GM18526 (cell line): ENCODE measurements around the gene INSYN2B.

ENCODE experiments used
- POLR2A ChIP-seq: IDR thresholded peaks from 3 replicates; pipeline ENCODE4 v1.6.1; 2011; ENCODE audit not compliant: insufficient read length; ENCODE audit errors: extremely low read depth

The INSYN2B gene

GRCh38 chr5:169918228-169918627, 62.1 kb downstream of the INSYN2B start:
- TF ChIP-seq POLR2A, result no peak

- TF ChIP-seq POLR2A, result no peak
Measured at GRCh38 chr5:169917500-169917899, 62.8 kb downstream of the INSYN2B start.

GRCh38 chr5:169914766-169915165, 65.5 kb downstream of the INSYN2B start:
- TF ChIP-seq POLR2A, result no peak

GRCh38 chr5:169913479-169913878, 66.8 kb downstream of the INSYN2B start:
- no peak for TF ChIP-seq POLR2A

GRCh38 chr5:169911448-169912212, 68.7 kb downstream of the INSYN2B start:
- no peak for TF ChIP-seq POLR2A

GRCh38 chr5:169910393-169910792, 69.9 kb downstream of the INSYN2B start:
- TF ChIP-seq POLR2A, result no peak

- TF ChIP-seq POLR2A, result no peak
Measured at GRCh38 chr5:169909945-169910344, 70.3 kb downstream of the INSYN2B start.

GRCh38 chr5:169908864-169909263, 71.4 kb downstream of the INSYN2B start:
- TF ChIP-seq POLR2A, result no peak

GRCh38 chr5:169906745-169907649, 73.3 kb downstream of the INSYN2B start:
- no peak for TF ChIP-seq POLR2A

GRCh38 chr5:169905017-169905416, 75.3 kb downstream of the INSYN2B start:
- no peak for TF ChIP-seq POLR2A

GRCh38 chr5:169904508-169904907, 75.8 kb downstream of the INSYN2B start:
- no peak for TF ChIP-seq POLR2A

- TF ChIP-seq POLR2A, result no peak
Measured at GRCh38 chr5:169904059-169904458, 76.2 kb downstream of the INSYN2B start.

- no peak for TF ChIP-seq POLR2A
Measured at GRCh38 chr5:169901896-169902295, 78.4 kb downstream of the INSYN2B start.

GRCh38 chr5:169897481-169897880, 82.8 kb downstream of the INSYN2B start:
- no peak for TF ChIP-seq POLR2A

- no peak for TF ChIP-seq POLR2A
Measured at GRCh38 chr5:169895926-169896325, 84.4 kb downstream of the INSYN2B start.

- TF ChIP-seq POLR2A, result no peak
Measured at GRCh38 chr5:169893571-169893970, 86.7 kb downstream of the INSYN2B start.
